Memory B cell (primary cell): ENCODE data around the gene IRAK1.

ENCODE experiments used
- ATAC-seq: fragments of 150-1000 bp; cut with Tn5 transposase; 2 replicates; pipeline ENCODE4 v1.10.0; 2021; ENCODE audit warnings: low read depth, mild to moderate bottlenecking, moderate library complexity
- DNase-seq, 2 donors: peaks; one replicate each; pipeline ENCODE4 v3.0.0; 2022; ENCODE audit warnings: low spot score in 2 of 2
- H3K27ac Mint-ChIP-seq: one replicate; pipeline ENCODE4 v1.8.0; 2022; ENCODE audit warnings: mild to moderate bottlenecking, moderate library complexity, mixed read lengths
- H3K27me3 Mint-ChIP-seq: one replicate; pipeline ENCODE4 v1.8.0; 2022; ENCODE audit warnings: mixed read lengths
- H3K36me3 Mint-ChIP-seq: one replicate; pipeline ENCODE4 v1.8.0; 2022; ENCODE audit warnings: mild to moderate bottlenecking, mixed read lengths
- H3K4me1 Mint-ChIP-seq: one replicate; pipeline ENCODE4 v1.8.0; 2022; ENCODE audit warnings: mixed read lengths
- H3K4me3 Mint-ChIP-seq: one replicate; pipeline ENCODE4 v1.8.0; 2022; ENCODE audit warnings: mild to moderate bottlenecking, moderate library complexity, mixed read lengths
- H3K9me3 Mint-ChIP-seq: one replicate; pipeline ENCODE4 v1.8.0; 2022; ENCODE audit warnings: mixed read lengths

The IRAK1 gene

DNA sequence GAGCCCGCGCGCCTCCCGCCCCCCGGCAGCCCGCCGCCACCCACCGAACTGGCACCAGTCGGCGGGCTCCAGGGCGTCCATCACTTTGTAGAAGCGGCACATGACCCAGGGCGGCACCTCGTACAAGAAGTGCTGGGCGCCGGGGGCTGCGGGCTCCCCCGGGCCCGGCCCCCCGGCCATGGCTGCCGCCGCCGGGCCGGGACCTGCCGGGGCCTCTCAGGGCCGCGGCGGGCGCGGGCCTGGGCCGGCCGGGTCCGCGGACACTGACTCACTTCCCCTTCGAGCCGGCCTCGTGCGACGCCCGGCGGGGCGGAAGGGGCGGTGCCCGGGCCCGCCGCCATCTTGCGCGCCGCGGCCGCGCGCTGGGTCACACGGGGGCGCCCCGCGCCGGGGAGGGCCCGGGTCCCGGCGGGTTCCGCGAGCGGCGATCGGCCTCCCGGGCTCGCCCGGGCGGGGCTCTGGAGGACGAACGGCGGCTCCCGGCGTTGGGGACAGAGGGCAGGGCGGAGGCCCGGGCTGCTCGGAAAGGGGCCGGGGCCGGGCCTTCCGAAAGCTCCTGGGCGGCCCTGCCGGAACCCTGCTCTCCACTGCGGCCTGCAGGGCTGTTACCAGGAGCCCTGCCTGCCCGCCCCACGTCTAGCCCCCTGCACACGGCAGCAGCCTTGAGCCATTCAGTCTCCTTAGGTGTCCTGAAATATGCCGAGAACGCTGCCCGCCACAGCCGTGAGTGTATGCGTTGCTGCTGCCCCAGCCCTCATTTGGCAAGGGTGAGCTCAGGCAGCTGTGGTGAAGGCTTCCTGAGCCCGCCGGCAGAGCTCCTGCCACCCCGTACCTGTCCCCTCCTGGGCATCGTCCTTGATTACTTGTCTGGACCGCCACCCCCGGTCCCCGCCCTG lies at the start of gene IRAK1:
IRAK1 (minus strand) TSS at position 270 of the 896 bp plus-strand sequence; CDS start at position 180, 90 bp downstream.
- H3K4me1 Mint-ChIP-seq = peaks cover 11% of the 10 kb centered on the region
- peak; percentile 24 to 47 for DNase-seq
- peak within 1 kb of the TSS; percentile 86 for H3K27ac Mint-ChIP-seq

DNA sequence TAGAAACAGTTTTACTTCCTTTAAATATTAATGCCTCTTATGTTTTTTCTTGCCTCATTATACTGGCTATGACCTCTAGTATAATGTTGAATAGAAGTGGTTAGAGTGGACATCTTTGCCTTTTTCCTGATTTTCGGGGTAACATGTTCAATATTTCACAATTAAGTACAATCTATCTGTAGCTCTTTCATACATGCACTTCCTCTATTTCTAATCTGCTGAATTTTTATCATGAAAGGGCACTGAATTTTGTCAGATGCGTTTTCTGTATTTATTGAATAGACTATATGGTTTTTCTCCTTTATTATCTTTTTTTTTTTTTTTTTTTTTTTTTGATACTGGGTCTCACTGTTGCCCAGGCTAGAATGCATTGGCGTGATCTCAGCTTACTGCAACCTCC lies 48.9 kb upstream of the IRAK1 start:
- Mint-ChIP-seq H3K27me3 (no peaks in the 10 kb centered on the region), H3K4me1 (peaks cover 28% of the 10 kb centered on the region), H3K36me3 (no peaks in the 10 kb centered on the region), H3K27ac (no peak overlapping the region), H3K4me3 (no peak overlapping the region), H3K9me3 (no peaks in the 10 kb centered on the region)
- DNase-seq (no peak), ATAC-seq (no peak)

More for the DNA sequence above, at the start of gene IRAK1:
- peak; percentile 83 for ATAC-seq
- Mint-ChIP-seq H3K36me3 (peaks cover 3% of the 10 kb centered on the region), H3K4me3 (peak within 1 kb of the TSS; percentile 91), H3K9me3 (no peaks in the 10 kb centered on the region), H3K27me3 (no peaks in the 10 kb centered on the region)

DNA sequence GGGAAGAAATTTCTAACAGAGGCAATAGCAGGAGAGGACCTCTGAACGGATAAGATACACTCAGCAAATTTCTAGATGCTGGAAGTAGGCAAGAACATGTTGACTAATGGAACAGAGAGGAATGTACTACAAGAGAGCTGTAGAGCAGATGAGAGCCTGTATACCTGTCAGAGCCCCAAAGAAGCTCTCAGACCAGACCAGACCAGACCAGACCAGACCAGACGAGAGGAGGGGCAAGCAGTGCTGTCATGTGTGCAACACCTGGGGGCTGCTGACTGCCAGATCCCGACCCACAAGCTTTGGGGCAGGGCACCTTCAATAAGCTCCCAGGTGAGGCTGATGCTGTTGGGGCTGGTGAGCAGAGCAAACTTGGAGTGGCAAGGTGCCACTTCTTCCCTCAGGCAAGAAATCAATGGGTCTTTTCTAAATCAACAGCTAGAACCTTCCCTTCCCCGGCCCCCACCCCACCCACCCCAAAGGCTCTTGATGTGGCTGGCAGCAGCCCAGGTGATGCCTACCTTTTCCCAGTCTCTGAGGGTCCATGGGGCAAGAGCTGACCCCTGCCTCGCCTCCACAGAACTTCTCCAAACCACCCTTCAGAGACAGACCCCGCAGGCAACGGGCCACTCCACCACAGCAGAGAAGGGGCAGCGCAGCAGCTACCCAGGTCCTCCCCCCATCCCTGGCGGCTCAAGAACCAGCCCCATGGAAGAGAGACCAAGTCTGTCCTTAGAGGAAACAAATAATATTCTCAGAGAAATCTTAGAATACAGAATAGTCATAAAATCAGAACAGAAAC lies 45.1 kb upstream of the IRAK1 start:
- H3K27ac Mint-ChIP-seq = peak overlapping the region; percentile 72
- no peaks in the 10 kb centered on the region for H3K9me3 Mint-ChIP-seq
- H3K4me1 Mint-ChIP-seq = peaks cover 45% of the 10 kb centered on the region
- ATAC-seq (peak; percentile 38), DNase-seq (no peak)
- H3K36me3 Mint-ChIP-seq = peaks cover 8% of the 10 kb centered on the region
- H3K27me3 Mint-ChIP-seq = no peaks in the 10 kb centered on the region
- peak overlapping the region; percentile 19 for H3K4me3 Mint-ChIP-seq

GRCh38 chrX:154063234-154063633 lies 43.5 kb upstream of the IRAK1 start:
- Mint-ChIP-seq H3K27ac (peak overlapping the region; percentile 72), H3K9me3 (no peaks in the 10 kb centered on the region), H3K27me3 (no peaks in the 10 kb centered on the region), H3K36me3 (peaks cover 10% of the 10 kb centered on the region), H3K4me1 (peaks cover 48% of the 10 kb centered on the region), H3K4me3 (no peak overlapping the region)
- ATAC-seq (no peak), DNase-seq (no peak)

DNA sequence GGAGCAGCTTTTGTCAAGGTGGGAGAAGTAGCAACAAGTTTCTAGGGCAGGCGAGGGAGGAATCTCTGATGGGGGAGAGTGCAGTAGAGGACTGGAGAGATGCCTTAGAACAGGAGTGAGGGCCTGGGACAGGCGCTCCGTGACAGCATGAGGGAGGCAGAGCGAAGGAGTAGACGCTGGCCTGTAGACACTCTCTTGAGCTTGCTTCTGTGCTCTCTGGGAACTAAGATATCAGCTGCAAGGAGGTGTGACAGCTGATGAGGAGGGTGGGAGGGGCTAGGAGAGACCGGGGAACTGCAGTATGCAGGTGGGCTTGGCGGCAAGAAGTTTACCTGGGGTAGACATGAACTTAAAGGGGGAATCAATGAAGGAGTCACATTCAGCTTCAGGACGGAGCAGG lies 42.1 kb upstream of the IRAK1 start:
- no peak for ATAC-seq
- peaks cover 53% of the 10 kb centered on the region for H3K4me1 Mint-ChIP-seq
- peaks cover 10% of the 10 kb centered on the region for H3K36me3 Mint-ChIP-seq
- H3K4me3 Mint-ChIP-seq = no peak overlapping the region
- H3K27ac Mint-ChIP-seq = peak overlapping the region; percentile 38
- no peaks in the 10 kb centered on the region for H3K27me3 Mint-ChIP-seq
- no peak for DNase-seq
- H3K9me3 Mint-ChIP-seq = no peaks in the 10 kb centered on the region

DNA sequence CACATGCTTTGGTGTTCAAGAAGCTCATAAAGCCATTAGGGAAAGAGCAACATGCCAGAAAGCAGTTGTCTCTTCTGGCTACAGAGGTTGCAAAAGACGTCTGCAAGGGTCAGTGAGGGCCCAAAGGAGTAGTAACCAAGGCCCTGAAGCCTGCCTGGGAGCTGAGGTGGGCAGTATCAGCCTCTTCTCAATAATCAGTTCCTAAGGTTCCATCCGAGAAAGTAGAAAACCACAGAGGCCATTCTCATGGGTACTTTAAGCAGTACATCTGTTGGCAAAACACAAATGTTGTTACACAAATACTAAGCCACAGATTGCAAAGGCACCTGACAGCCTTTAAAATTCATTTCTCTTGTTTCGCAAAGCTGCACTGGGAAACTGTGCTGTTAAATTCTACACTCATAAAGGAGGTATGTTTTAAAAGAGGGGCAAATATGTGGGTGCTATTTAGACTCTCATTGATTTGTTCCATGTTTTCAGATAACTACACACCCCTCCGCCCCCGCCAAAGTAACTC lies 40.1 kb upstream of the IRAK1 start:
- Mint-ChIP-seq H3K27me3 (no peaks in the 10 kb centered on the region), H3K9me3 (no peaks in the 10 kb centered on the region), H3K4me1 (peaks cover 48% of the 10 kb centered on the region), H3K27ac (peak overlapping the region; percentile 72), H3K36me3 (peaks cover 10% of the 10 kb centered on the region), H3K4me3 (no peak overlapping the region)
- ATAC-seq (no peak), DNase-seq (no peak)

DNA sequence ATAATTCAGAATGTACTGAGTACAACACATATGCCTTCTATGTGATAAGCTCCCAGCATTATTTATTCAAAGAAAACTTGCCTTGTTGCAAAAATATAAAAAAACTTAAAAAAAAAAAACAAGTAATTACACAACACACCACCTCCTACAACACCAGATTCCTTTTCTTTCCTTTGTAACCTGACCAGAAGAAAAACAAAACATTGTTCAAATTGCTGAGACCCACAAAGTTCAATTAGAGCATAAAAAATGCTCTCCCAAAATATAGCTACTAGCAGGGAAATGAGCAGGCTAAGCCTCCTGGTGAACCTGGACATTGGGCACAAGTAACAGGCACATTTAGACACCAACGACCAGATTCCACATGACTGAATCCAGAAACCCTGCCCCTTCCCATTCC lies 39.5 kb upstream of the IRAK1 start:
- Mint-ChIP-seq H3K36me3 (peaks cover 10% of the 10 kb centered on the region), H3K4me3 (no peak overlapping the region), H3K9me3 (no peaks in the 10 kb centered on the region), H3K4me1 (peaks cover 42% of the 10 kb centered on the region), H3K27me3 (no peaks in the 10 kb centered on the region), H3K27ac (peak overlapping the region; percentile 72)
- DNase-seq (no peak), ATAC-seq (no peak)

GRCh38 chrX:154058214-154058997 lies 38.7 kb upstream of the IRAK1 start:
- DNase-seq = no peak
- Mint-ChIP-seq H3K4me1 (peaks cover 35% of the 10 kb centered on the region), H3K36me3 (peaks cover 10% of the 10 kb centered on the region), H3K4me3 (no peak overlapping the region), H3K27me3 (no peaks in the 10 kb centered on the region), H3K27ac (peak overlapping the region; percentile 53), H3K9me3 (no peaks in the 10 kb centered on the region)
- ATAC-seq = no peak

GRCh38 chrX:154057791-154058190 lies 38.1 kb upstream of the IRAK1 start:
- no peaks in the 10 kb centered on the region for H3K27me3 Mint-ChIP-seq
- DNase-seq (no peak), ATAC-seq (no peak)
- no peaks in the 10 kb centered on the region for H3K9me3 Mint-ChIP-seq
- H3K36me3 Mint-ChIP-seq = peaks cover 10% of the 10 kb centered on the region
- no peak overlapping the region for H3K4me3 Mint-ChIP-seq
- H3K27ac Mint-ChIP-seq = peak overlapping the region; percentile 53
- H3K4me1 Mint-ChIP-seq = peaks cover 33% of the 10 kb centered on the region

DNA sequence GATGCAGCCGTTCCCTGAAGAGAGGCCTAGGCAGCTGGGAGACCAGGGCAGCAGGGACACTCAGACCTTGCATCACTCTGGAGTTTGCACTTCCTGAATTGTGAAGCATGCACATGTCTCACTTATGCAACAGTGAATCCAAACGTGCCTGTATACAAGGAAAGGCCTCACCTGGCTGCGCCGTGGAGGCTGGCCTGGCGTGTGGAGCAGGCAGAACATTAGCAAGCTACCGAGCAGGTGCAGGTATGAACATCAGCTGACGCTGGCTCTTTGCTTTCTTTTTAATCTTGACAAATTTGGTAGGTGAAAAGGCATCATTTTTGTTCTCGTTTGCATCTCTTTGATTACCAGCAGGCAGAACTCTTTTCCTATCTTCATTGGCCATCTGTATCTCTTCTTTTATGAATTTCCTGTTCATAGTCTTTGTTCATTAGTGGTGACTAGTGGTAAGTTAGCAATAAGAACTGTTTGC lies 37.1 kb upstream of the IRAK1 start:
- Mint-ChIP-seq H3K4me1 (peaks cover 29% of the 10 kb centered on the region), H3K27ac (peak overlapping the region; percentile 41)
- ATAC-seq = no peak

GRCh38 chrX:154051201-154051810 lies 31.6 kb upstream of the IRAK1 start:
- Mint-ChIP-seq H3K27me3 (no peaks in the 10 kb centered on the region), H3K4me1 (peaks cover 26% of the 10 kb centered on the region), H3K27ac (peak overlapping the region; percentile 75), H3K4me3 (no peak overlapping the region), H3K36me3 (peaks cover 21% of the 10 kb centered on the region), H3K9me3 (no peaks in the 10 kb centered on the region)
- ATAC-seq (peak; percentile 65), DNase-seq (peak; percentile 53 to 68)

More for the DNA sequence above, 37.1 kb upstream of the IRAK1 start:
- DNase-seq = no peak
- Mint-ChIP-seq H3K4me3 (no peak overlapping the region), H3K27me3 (no peaks in the 10 kb centered on the region), H3K9me3 (no peaks in the 10 kb centered on the region), H3K36me3 (peaks cover 7% of the 10 kb centered on the region)

DNA sequence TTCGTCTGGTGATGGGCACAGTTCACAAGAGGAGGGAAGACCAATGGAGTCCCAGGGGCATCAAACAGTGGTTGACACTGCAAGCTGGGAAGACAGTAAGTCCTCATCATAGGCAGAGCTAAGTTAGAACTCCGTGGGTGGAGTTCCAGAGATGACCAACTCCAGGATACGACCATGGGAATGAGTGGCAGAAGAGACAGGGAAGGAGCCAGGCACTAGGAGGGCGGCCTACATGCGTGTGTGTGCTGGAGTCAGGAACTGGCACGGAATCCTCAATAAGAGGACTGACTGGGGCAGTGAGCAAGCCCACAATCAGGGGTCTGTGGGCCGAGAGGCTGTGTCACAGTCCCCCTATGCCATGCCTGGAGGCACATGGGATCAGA lies 30.4 kb upstream of the IRAK1 start:
- Mint-ChIP-seq H3K36me3 (peaks cover 21% of the 10 kb centered on the region), H3K9me3 (no peaks in the 10 kb centered on the region)

More for the DNA sequence above, 30.4 kb upstream of the IRAK1 start:
- Mint-ChIP-seq H3K4me1 (peaks cover 26% of the 10 kb centered on the region), H3K27ac (peak overlapping the region; percentile 75), H3K4me3 (no peak overlapping the region), H3K27me3 (no peaks in the 10 kb centered on the region)
- DNase-seq (no peak), ATAC-seq (no peak)
